HepG2 (cell line): ENCODE measurements around the gene TPSAB1. TPM values are rescaled to one million over a fixed set of nuclear protein-coding genes. Genes with fewer than 3 reads are reported as not detected.

Source experiments
- ATAC-seq: fragments of 200-7000 bp; cut with Tn5 transposase; 3 replicates; pipeline ENCODE4 v1.9.1; 2020; ENCODE audit warnings: mild to moderate bottlenecking, moderate library complexity
- BruUV-seq: library from RNA; stranded (reverse); fragments of 400-500 nt; replicated peaks from 2 replicates; lab custom pipeline; 2021; lab: Mats Ljungman, UMichigan
- CTCF ChIA-PET: fragments of 300-600 bp; formaldehyde crosslinking; extraction: SDS; loops from one replicate; lab custom pipeline; 2021; ENCODE audit warnings: low total read pairs, inconsistent platforms, low intra/inter-chr PET ratio; lab: Yijun Ruan, JAX
- POLR2A ChIA-PET: fragments of 350-600 bp; sonication (Branson Sonifier 250); formaldehyde crosslinking; loops from one replicate; lab custom pipeline; 2020; ENCODE audit warnings: antibody characterized with exemption, inconsistent platforms; lab: Yijun Ruan, JAX
- DNase-seq: peaks from one replicate; pipeline ENCODE4 v3.0.0-alpha.2; 2015; ENCODE audit warnings: low spot score
- FAIRE-seq: peaks from 3 replicates; lab custom pipeline; 2011; peaks lifted over from hg19 to GRCh38; lab: Jason Lieb, UNC
- H2AFZ ChIP-seq: one replicate; pipeline ENCODE4 v1.6.1; 2011; ENCODE audit warnings: low read length, inconsistent platforms
- H3K27ac ChIP-seq: fragments of 300-600 bp; 3 replicates; pipeline ENCODE4 v1.8.0; 2011; ENCODE audit warnings: mixed run types, mild to moderate bottlenecking, mixed read lengths, low read length, inconsistent platforms; ENCODE audit not compliant: insufficient read depth; ENCODE audit errors: extremely low read length
- H3K27me3 ChIP-seq, 2 experiments: fragments of 200-600 bp in 1 of 2; 2 replicates in 1 of 2; 3 replicates in 1 of 2; pipeline versions ENCODE4 v1.6.0 to v1.8.0; 2011; ENCODE audit warnings: low read length in 2 of 2, mild to moderate bottlenecking in 2 of 2, moderate library complexity in 2 of 2, inconsistent platforms in 1 of 2; ENCODE audit not compliant: insufficient read depth in 2 of 2, control insufficient read depth in 1 of 2
- H3K36me3 ChIP-seq, 2 experiments: fragments of 200-600 bp in 1 of 2; replicated peaks in 1 of 2; 2 replicates in 1 of 2; 3 replicates in 1 of 2; pipeline versions ENCODE4 v1.5.1 to v1.8.0; 2011; ENCODE audit warnings: low read length in 2 of 2, inconsistent platforms in 1 of 2; ENCODE audit not compliant: insufficient read depth in 2 of 2, control insufficient read depth in 1 of 2
- H3K4me1 ChIP-seq: 2 replicates; pipeline ENCODE4 v1.5.1; 2012; ENCODE audit warnings: low read length, inconsistent platforms; ENCODE audit not compliant: insufficient read depth
- H3K4me2 ChIP-seq: 2 replicates; pipeline ENCODE4 v1.6.0; 2011; ENCODE audit warnings: low read depth, low read length, inconsistent platforms
- H3K4me3 ChIP-seq, 3 experiments: fragments of 200-600 bp in 1 of 3; sonication (generic), shearing (Covaris generic) in 1 of 3; replicated peaks in 1 of 3; 2 replicates each; pipeline ENCODE4 v1.5.1; 2011 to 2016; ENCODE audit warnings: low read length in 3 of 3, inconsistent platforms in 2 of 3, low read depth in 2 of 3, mild to moderate bottlenecking in 2 of 3, control low read depth in 1 of 3, mixed read lengths in 1 of 3; ENCODE audit not compliant: insufficient read depth in 1 of 3
- H3K79me2 ChIP-seq: one replicate; pipeline ENCODE4 v1.6.1; 2011; ENCODE audit warnings: low read length, inconsistent platforms; ENCODE audit not compliant: insufficient read depth
- H3K9ac ChIP-seq: 2 replicates; pipeline ENCODE4 v1.6.0; 2011; ENCODE audit warnings: mild to moderate bottlenecking, low read depth, low read length, inconsistent platforms; ENCODE audit not compliant: insufficient read depth
- H3K9me3 ChIP-seq: 2 replicates; pipeline ENCODE4 v1.5.1; 2012; ENCODE audit warnings: mild to moderate bottlenecking, low read length
- H4K20me1 ChIP-seq: 2 replicates; pipeline ENCODE4 v1.6.0; 2011; ENCODE audit warnings: inconsistent platforms, mild to moderate bottlenecking, low read length, moderate library complexity; ENCODE audit not compliant: insufficient read depth
- CTCF ChIP-seq: sonication (generic); formaldehyde crosslinking; IDR thresholded peaks from 2 replicates; pipeline ENCODE4 v1.5.0; 2020; ENCODE audit warnings: mild to moderate bottlenecking, missing genetic modification reagents, moderate library complexity
- GATAD1 ChIP-seq: IDR thresholded peaks from 2 replicates; pipeline ENCODE4 v1.6.1; 2016; ENCODE audit warnings: missing genetic modification reagents, missing compliant biosample characterization
- PAF1 ChIP-seq: IDR thresholded peaks from 2 replicates; pipeline ENCODE4 v1.6.1; 2016; ENCODE audit warnings: missing genetic modification reagents, missing compliant biosample characterization
- PATZ1 ChIP-seq: sonication (generic); formaldehyde crosslinking; IDR thresholded peaks from 2 replicates; pipeline ENCODE4 v1.4.0; 2020; ENCODE audit warnings: missing genetic modification reagents
- SAP130 ChIP-seq: IDR thresholded peaks from 2 replicates; pipeline ENCODE4 v1.6.1; 2016; ENCODE audit warnings: low read depth
- SP5 ChIP-seq: IDR thresholded peaks from 2 replicates; pipeline ENCODE4 v1.6.1; 2016; ENCODE audit warnings: low read depth, borderline replicate concordance
- STAG1 ChIP-seq: sonication (generic); formaldehyde crosslinking; IDR thresholded peaks from 2 replicates; pipeline ENCODE4 v1.4.0; 2020; ENCODE audit warnings: missing genetic modification reagents
- TRAFD1 ChIP-seq: sonication (generic); formaldehyde crosslinking; IDR thresholded peaks from 2 replicates; pipeline ENCODE4 v1.5.1; 2020; ENCODE audit warnings: missing genetic modification reagents, mild to moderate bottlenecking, borderline replicate concordance
- ZNF687 ChIP-seq: sonication (generic); formaldehyde crosslinking; IDR thresholded peaks from 2 replicates; pipeline ENCODE4 v1.5.1; 2020; ENCODE audit warnings: mild to moderate bottlenecking, missing genetic modification reagents, moderate library complexity
- ZNF740 ChIP-seq: sonication (generic); formaldehyde crosslinking; IDR thresholded peaks from 2 replicates; pipeline ENCODE4 v1.4.0; 2020; ENCODE audit warnings: missing genetic modification reagents
- WGBS: methylation state at CpG from one replicate; pipeline ENCODE4 v1.1.6; 2017; ENCODE audit warnings: low lambda C conversion rate; 5-methylcytosine and 5-hydroxymethylcytosine counted together
- in situ Hi-C: cut with HindIII; loops from 2 replicates; pipeline ENCODE4 v1.10.0; 2017; ENCODE audit warnings: low pct_unique_long_range_greater_than_20kb; ENCODE audit not compliant: extremely low pct_ligation_motif_present
- intact Hi-C: fragments of 100-400 bp; cut with micrococcal nuclease; formaldehyde crosslinking; loops from one replicate; pipeline ENCODE4 v1.10.0; 2022; ENCODE audit not compliant: unreplicated experiment
- polyA plus RNA-seq, 8 experiments: library from polyadenylated mRNA; depleted of rRNA in 3 of 8; stranded (reverse) in 7 of 8; unstranded in 1 of 8; fragments of >200 nt; fragmentation: Illumina TruSeq in 4 of 8; extraction: Trizol in 4 of 8; gene quantifications; 2 replicates each; pipeline versions ENCODE4 v1.2.1 to v1.2.3, GENCODE V29; 2011 to 2016; ENCODE audit warnings: low read depth in 4 of 8, missing spikeins in 1 of 8, mixed read lengths in 1 of 8; ENCODE audit not compliant: insufficient read depth in 1 of 8
- total RNA-seq, 5 experiments: library from RNA; depleted of rRNA; stranded (reverse); fragments of >200 nt; fragmentation: Illumina TruSeq; extraction: Trizol; gene quantifications; 2 replicates each; pipeline ENCODE4 v1.2.3, GENCODE V29; 2016; ENCODE audit warnings: low read depth in 1 of 5

The TPSAB1 gene
- total and polyA plus RNA-seq, 2 of the 13 experiments (the other 11 are each of a cell fraction or from before 2014, with no cell fraction given) = 0.12 TPM; not detected in 1

GRCh38 chr16:1288813-1289476 is 48.4 kb downstream of the TPSAB1 start:
- Histone ChIP-seq H3K4me2 (no peak overlapping the region), H3K4me3 (peak overlapping the region in 1 of 3 experiments; percentile 52; a peak in 1 of 6 replicates), H2AFZ (no peak overlapping the region), H3K4me1 (peaks cover 42% of the 10 kb centered on the region), H3K27ac (no peak overlapping the region)
- 0% methylated on average over 5 of the region's 20 CpGs for WGBS
- BruUV-seq = no TSS peak
- peak; percentile 58 for ATAC-seq
- FAIRE-seq = no peak
- POLR2A ChIA-PET = no interaction called here
- TF ChIP-seq SAP130 (CRISPR knock-in tag) (peak; percentile 39), TRAFD1 (no peak), PATZ1 (CRISPR knock-in tag) (0 out of 2 replicates have a peak, but pooled peaks have one; percentile 35), PAF1 (CRISPR knock-in tag) (no peak), STAG1 (CRISPR knock-in tag) (peak; percentile 10; the same call in 1 of the 2 replicates), ZNF740 (CRISPR knock-in tag) (0 out of 2 replicates have a peak, but pooled peaks have one; percentile 29), GATAD1 (CRISPR knock-in tag) (no peak), ZNF687 (0 out of 2 replicates have a peak, but pooled peaks have one; percentile 9), SP5 (CRISPR knock-in tag) (peak; percentile 52), CTCF (CRISPR knock-in tag) (peak; percentile 40)
- TF ChIP-seq, all 625 proteins: peak for 7
- Histone ChIP-seq H4K20me1 (no peaks in the 10 kb centered on the region), H3K27me3 (peaks cover 23 to 53% of the 10 kb centered on the region in 2 experiments; a peak in 4 of 5 replicates), H3K9ac (no peak overlapping the region), H3K79me2 (no peaks in the 10 kb centered on the region), H3K36me3 (no peaks in the 10 kb centered on the region), H3K9me3 (no peaks in the 10 kb centered on the region)
- CTCF ChIA-PET = no interaction called here
- intact Hi-C loops = no loop called here
- in situ Hi-C loops = no loop called here
- DNase-seq = peak; percentile 37
